Stimulated activated CD4-positive, alpha-beta T cell treated with anti-CD3 and anti-CD28 coated beads, Interleukin-1b, Interleukin-23, amount 100 ng/mL, for 1 hour (primary cell): Measurements from ENCODE around the gene AGAP1.

Source experiments
- DNase-seq, 2 donors: peaks; one replicate each; pipeline ENCODE4 v3.0.0-alpha.2; 2020; ENCODE audit warnings: low read depth in 2 of 2

AGAP1 gene

DNA sequence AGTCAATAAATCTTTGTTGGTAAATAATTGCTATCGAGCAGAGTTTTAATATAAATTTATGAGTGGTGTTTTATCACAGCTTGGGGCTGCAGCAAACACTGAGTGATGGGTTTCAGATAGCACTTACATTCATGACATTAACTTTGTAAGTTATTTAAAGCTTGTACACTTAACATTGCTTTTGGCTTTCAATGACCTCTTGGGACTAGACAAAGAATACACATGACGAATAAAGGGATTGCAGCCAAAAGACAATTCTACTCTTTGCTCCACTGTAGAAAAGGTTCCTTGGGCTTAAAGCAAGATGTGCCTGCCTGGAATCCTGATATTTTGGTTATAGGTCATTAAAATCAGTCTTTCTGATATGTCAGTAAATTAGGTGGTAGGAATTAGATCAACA lies 374.8 kb downstream of the AGAP1 start:
- DNase-seq: no peak

GRCh38 chr2:235870515-235870914 lies 376.7 kb downstream of the AGAP1 start:
- no peak for DNase-seq

DNA sequence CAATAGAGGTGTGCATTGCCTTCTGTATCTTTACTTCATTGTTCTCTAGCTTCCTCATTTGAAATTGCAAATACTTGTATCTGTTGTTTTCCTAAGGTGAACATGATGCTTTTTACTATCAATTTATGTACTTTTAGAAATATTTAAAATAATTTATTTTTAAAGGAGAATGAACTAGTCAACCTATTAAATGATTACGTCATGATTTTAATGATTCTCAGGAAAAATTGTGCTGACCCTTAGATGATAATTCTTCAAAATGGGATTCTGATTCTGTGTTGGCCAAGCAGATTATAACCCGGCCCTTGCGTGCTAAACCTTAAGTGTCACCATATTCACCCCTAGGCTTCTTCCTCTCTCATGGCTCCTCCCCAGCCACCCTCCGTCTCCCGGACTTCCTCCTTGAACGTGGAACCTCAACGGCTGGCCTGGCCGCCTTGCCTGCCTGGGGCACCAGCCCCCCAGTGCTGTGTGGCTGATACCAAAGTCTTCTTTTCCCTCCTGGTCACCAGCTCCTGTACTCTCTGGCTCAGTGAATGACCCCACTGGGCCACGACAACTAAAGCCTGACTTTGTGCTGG lies 382.3 kb downstream of the AGAP1 start:
- DNase-seq: no peak

DNA sequence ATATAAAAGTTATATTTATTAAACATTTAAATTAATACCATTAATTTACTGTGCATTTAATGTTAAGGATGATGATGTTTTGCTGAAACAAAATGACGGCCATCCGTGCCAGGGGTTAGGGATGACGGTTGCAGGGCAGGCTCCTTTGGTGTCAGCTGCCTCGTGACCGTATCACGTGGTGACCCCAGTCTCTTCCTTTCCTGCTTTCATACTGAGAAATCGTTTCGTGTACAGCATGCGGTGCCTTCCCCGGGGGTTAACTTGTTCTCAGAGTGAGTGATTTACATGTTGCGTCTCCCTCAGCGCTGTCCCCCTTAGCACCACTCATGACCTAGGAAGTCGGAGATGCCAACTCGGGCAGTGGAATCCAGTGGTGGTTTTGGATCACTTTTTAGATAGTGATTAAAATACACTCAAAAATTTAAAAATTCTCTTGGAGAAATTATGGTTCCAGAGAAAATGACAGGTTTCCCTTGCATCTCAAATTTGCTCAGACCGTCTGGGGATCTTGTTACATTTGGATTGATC lies 383.5 kb downstream of the AGAP1 start:
- no peak for DNase-seq

DNA sequence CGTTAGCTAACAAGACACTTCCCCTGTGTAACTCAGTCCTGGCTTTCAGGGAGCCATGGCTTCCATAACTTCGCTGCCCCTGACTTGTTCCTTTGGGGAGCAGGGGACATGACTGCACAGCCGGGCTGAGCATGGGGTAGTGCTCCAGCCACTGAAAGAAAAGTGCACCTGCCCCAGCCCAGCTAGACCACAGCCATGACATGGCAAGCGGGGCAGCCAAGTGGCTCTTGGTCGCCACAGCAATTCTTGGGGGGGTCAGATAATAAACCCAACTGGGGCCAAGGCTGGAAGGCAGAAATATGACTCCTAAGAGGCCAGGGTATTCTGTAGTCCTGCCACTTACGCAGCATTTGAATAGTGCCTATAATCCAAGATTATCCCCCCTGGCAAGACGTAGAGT lies 385.3 kb downstream of the AGAP1 start:
- no peak for DNase-seq

DNA sequence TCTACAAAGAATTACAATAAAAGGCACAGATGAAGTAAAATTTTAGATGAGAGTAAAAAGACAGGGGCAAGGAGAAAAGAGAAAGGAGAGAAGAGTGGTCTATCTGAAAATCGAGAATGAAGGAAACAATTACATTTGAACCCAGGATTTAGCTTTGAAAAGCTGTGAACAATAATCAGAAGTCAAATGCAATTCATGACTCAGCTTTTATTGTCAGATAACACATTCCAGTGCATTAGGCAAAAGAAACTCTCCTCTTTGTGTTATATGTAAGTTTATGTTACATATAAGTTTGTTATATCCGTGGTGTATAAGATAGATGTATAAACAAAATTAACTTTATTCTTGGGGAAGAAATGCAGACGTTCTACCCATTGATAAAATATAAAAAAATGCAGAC lies 389.8 kb downstream of the AGAP1 start:
- no peak for DNase-seq

DNA sequence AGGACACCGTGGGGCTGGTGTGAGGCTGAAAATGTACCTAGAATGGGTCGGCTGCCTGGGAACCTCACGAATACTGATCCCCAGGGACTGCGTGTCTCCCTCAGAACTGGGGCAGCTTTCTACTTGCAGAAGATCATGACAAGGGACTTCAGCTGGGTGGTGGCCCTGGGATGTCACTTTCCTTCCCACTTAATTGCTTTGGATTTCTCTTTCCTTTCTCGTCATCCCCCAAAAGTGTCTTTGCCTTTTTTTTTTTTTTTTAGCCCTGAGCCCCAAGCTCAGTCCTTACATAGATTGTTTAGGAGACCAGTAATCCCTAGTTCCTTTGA lies 395.4 kb downstream of the AGAP1 start:
- DNase-seq: no peak

GRCh38 chr2:235893129-235893698 lies 399.4 kb downstream of the AGAP1 start:
- DNase-seq: no peak

DNA sequence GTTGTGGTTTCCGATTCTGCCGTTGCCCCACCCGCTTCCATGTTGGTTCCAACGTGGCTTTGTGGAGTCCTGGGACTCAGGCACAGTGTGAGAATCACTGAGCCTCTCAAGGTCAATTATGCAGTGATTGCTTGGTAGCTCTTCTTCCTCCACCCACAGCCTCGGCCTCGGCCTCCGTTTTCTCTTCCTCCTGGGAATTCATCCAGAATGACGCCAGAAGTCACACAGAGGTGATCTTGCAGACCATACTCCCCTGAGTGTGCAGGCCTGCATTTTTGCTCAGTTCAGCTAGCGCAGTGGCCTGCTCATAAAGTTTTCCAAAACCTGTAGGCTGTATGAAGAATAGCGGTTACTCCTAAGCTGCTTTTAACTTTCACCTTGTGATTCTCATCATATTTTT lies 401.0 kb downstream of the AGAP1 start:
- no peak for DNase-seq

DNA sequence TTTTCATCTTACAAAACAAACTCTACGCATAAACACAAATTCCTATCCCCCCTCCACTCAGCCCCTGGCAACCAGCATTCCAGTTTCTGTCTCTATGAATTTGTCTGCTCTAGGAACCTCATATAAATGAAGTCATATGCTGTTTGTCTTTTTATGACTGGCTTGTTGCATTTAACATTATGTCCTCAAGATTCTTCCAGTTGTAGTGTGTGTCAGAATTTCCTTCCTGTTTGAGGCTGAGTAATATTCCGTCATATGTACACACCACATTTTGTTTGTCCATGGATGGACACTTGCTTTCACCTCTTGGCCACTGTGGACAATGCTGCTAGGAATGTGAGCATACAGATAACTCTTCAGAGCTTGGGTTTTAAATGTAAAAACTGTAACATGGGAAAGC lies 402.2 kb downstream of the AGAP1 start:
- DNase-seq: no peak

GRCh38 chr2:235897992-235898391 lies 404.1 kb downstream of the AGAP1 start:
- DNase-seq: no peak

GRCh38 chr2:235898766-235899165 lies 404.9 kb downstream of the AGAP1 start:
- DNase-seq: no peak

DNA sequence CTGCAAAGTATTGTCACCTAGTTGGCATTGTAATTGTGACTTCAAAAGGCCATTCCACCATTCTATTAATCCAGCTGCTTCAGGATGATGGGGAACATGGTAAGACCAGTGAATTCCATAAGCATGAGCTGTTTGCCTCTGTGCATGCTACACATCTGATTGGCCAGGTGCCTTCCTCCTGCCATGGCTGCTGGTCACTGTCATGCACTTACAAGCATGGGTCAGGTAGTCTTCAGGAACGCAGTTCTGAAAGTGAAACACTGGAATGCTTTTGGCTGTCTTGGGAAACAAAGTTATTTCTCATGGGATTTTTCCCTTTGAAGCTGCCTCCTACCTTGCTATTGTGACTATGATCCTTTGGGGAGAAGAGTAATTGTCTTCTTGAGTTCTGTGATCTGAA lies 406.8 kb downstream of the AGAP1 start:
- no peak for DNase-seq

DNA sequence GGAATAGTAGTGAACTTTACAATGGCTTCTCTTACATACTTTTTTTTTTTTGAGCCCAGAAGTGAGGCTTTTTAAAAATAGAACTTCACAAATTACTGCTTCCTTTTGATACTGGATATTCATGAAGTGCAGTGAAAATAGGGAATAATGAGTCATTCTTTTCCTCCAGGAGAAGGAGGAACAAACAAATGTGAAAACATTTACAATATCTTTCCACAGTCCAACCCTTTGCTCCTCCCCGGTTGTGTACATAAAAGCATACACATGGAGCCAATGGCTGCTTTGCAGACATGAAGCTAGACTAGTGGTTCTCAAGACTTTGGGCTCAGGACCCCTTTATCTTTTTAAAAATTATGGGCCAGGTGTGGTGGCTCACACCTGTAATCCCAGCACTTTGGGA lies 407.4 kb downstream of the AGAP1 start:
- DNase-seq: no peak

DNA sequence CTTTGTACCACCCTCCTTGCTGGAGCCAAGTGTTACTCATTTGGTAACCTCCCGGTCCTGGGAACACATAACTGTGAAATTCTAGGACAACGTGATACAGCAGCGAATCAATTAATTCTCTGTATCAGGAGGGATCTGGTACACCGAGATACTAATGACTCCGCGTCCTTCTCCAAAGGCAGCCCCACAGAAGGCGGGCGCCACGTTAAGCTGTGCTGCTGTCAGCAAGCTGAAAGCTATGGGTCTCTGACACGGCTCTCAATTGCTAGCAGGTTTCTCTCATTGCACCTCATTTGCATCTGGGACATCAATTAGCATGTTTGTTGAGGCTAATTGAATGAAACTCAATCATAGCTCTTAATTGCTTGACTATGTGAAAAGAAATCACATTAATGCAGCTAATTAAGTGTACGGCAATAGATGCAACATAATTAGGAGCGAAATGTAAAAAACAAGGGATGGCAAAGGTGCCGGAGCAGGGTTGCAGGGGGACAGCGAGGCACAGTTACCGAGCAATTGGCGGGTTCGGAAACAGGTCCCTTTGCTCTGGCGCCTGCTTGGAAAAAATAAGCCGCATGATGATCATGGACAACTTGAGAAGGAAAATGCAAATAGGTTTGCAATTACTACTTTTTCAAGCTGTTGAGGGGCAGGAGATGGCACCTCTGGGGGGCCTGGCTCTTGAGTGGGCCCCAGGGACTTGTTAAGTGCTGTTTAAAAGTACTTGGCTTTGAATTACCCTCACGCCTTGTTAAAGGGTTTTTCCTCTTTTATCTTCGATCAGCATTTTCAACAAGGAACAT lies 410.1 kb downstream of the AGAP1 start:
- no peak for DNase-seq

DNA sequence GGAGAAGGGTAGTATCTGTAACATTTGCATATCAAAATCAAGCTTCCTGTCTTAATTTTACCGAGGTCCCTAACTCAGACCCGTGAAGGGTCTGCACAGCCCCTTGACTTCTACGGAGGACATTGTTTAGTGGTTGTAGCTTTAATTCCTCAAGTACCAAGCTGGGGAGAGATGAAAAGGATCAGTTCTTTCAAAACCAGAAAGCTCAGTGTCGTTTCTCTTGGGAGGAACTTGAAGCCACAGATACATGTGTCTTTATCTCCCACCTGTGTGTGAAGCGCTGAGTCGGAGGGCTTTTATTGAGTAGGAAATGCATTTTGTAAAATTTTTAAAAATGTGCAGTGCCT lies 410.7 kb downstream of the AGAP1 start:
- no peak for DNase-seq

DNA sequence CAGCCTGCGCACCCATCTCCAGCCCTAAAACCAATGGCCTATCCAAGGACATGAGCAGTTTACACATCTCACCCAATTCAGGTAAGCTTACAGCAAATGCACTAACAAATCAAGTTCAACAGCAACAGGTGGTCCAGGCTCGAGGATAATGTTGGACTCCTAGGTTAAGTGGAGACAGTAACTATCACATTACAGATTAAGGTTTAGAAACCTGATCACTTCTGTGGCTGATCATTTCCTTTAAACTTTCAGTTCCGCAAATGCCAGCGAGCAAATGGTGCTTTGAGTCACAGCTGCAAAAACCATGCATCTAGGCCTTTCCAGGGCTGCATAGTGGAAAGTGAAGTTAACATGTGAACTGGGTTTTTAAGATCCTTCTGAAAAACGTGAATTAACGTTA lies 415.0 kb downstream of the AGAP1 start:
- DNase-seq: no peak

DNA sequence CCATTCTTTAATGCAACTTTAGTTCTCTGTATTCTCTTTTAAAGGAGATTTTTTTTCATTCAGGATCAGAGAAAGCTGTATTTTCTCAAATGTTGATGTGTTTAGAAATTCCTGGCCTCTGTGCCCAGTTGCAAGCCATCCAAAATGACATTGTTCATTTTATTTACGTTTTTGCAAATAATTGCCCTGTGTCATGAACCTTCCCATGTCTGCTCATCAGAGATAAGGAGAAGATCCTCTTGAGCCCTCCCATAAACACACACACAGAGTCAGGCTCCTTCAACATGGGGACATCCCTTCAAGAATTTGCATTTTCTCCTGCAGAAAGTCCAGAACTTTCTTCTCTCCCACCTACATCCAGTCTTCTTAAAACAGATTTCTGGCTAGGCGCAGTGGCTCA lies 415.5 kb downstream of the AGAP1 start:
- DNase-seq: no peak

GRCh38 chr2:235910067-235910466 lies 416.2 kb downstream of the AGAP1 start:
- no peak for DNase-seq

- DNase-seq: no peak
These were observed 417.3 kb downstream of the AGAP1 start for GRCh38 chr2:235911125-235911524.

DNA sequence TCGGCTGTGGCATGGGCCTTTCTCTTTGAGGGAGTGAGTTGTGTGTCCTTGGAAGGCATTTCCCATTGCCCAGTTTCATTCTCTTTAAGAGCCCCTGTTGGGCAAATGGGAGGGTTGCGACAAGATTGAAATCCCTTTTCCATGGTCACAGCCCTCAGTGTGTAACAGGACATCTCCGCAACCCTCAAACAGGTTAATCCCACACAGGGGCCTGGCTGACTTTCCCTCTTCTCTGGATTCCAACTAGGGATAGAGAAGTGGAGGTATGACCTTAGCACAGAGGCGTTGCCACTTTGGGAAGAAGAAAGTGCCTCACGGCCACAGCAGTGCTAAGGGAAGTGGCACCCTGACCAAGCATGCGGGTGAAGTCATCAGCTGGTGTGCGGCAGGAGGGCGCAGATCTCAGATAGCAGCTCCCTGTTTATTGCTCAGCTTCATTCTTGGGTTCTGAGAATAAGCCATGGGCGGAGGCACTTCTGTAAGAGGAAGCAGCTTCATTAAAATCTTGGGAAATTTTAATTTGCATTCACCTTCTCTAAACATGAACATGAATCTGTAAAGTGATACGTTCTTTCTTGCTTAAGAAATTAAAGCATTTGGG lies 417.9 kb downstream of the AGAP1 start:
- DNase-seq: no peak

- DNase-seq: no peak
These were observed 420.9 kb downstream of the AGAP1 start for GRCh38 chr2:235914756-235915155.

- no peak for DNase-seq
These were observed 423.7 kb downstream of the AGAP1 start for GRCh38 chr2:235917506-235917905.
